KOPT-K1 (cell line): ENCODE data around the gene LAMA3.

ENCODE experiments used
- H3K27ac ChIP-seq: fragments of 200-600 bp; sonication (generic); 2 replicates; pipeline ENCODE4 v1.5.1; 2016; ENCODE audit warnings: antibody characterized with exemption, mild to moderate bottlenecking, low read depth, low read length; ENCODE audit not compliant: poor library complexity, severe bottlenecking
- H3K36me3 ChIP-seq: fragments of 200-600 bp; sonication (generic); 2 replicates; pipeline ENCODE4 v1.5.1; 2017; ENCODE audit warnings: antibody characterized with exemption, mild to moderate bottlenecking, low read length, moderate library complexity; ENCODE audit not compliant: insufficient read depth
- H3K9me3 ChIP-seq: fragments of 200-600 bp; sonication (generic); 2 replicates; pipeline ENCODE4 v1.5.1; 2017; ENCODE audit warnings: antibody characterized with exemption, low read length, mild to moderate bottlenecking; ENCODE audit not compliant: insufficient read depth, poor library complexity, severe bottlenecking

LAMA3 gene

DNA sequence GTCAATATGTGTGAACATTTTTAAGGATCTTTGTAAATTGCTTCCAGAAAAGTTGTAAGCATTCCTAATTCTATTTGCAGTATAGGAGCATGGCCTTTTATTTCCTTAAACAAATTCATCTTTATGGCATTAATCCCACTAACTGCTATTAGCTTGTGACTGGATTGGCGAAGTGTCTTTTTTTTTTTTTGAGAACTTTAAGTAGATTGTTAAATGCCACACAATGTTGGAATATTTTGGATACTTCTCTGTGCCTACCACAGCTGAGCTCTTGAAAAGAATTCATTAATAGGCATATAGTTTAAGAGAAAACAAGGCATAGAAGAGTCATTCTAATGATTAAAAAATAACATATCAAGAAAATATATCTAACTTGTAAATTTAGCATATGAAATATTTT, 129.7 kb downstream of the LAMA3 start:
- Histone ChIP-seq H3K36me3 (no peaks in the 10 kb centered on the region), H3K9me3 (no peaks in the 10 kb centered on the region), H3K27ac (no peak overlapping the region)

DNA sequence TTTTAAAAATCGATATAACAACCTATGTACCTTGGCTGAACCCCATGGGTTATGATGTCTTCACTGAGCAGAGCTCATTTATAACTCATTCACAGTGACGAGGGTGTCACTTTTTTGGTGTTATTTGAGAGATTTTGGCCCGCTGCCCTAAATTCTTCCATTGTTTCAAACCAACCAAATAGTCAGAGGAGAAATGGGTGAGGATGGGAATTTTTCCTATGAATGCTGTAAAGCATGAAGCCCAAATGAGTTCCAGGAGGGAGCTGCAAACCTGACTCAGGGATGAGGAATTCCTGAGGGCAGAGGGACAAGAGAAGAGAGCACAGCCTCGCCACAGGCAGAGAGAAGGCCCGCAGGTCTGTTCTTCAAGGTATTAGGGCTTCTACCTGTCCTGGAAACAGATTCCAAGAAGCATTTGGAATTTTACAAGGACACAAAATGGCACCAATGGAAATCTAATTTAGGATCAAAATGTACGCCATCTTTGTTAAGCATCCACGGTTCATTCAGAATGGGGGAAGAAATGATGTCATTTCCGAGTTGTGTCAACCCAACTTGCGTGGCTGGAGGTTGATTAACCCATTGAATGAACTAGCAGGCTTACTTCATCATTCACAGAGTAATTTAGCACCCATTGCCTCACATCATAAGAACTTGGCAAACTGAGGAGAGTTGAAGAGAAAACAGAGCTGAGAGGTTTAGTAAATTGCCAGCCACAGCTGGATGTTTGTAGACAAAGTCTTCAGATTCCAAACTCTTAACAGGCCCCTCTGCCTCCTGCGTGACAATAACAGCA, 133.5 kb downstream of the LAMA3 start:
- no peaks in the 10 kb centered on the region for H3K36me3 ChIP-seq
- H3K9me3 ChIP-seq: no peaks in the 10 kb centered on the region
- H3K27ac ChIP-seq: no peak overlapping the region

DNA sequence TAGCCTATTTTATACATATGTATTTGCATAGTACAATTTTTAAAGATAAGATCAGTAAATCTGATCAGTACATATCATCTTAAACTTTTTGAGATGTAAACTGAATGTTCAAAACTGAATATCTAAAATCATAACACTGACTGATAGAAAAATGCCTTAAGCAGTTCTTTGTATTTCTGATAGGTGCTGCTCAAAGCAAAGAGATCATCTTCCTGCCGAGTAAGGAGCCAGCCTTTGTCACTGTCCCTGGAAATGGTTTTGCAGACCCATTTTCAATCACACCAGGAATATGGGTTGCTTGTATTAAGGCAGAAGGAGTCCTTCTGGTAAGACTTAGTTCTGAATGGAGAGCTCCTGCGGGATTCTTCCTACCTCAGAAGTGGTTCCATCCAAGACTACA, 135.0 kb downstream of the LAMA3 start:
- Histone ChIP-seq H3K9me3 (no peaks in the 10 kb centered on the region), H3K27ac (no peak overlapping the region), H3K36me3 (no peaks in the 10 kb centered on the region)

DNA sequence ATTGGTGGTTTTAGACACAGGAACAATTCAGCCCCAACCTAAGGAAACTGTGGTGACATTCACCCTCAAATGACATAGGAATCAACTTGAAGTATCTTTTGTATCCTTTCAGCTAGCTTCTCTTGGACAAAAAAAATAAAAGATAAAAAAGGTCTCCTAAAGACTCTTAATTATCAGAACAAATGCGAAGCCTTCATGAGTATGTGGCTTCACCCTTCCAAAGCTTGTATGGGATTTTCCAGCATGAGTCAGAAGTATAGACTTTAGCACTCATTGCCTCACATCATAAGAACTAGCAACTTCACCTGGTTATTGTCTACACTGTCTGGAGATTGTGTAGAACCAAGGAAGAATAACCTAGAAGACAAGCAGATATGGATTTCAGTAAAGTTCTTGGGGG, 135.4 kb downstream of the LAMA3 start:
- Histone ChIP-seq H3K36me3 (no peaks in the 10 kb centered on the region), H3K9me3 (no peaks in the 10 kb centered on the region), H3K27ac (no peak overlapping the region)

DNA sequence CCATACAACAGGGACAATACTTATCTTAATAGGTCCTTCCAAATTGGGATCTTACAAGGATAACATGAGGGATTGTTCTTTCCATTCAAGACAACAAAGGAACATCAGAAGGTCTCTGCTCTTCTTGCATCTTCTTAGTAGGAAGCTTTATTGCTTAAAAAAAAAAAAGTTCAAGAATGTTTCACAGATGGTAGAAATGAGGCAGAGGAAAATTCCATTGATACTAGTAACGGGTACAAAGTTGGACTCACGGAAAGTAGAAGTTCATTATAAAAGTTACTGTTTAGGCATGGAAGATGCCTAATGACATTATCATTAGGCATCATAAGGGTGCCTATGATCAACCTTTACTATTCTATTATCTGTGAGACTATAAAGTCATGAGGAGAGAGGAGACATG, 136.2 kb downstream of the LAMA3 start:
- Histone ChIP-seq H3K36me3 (no peaks in the 10 kb centered on the region), H3K27ac (no peak overlapping the region), H3K9me3 (no peaks in the 10 kb centered on the region)

DNA sequence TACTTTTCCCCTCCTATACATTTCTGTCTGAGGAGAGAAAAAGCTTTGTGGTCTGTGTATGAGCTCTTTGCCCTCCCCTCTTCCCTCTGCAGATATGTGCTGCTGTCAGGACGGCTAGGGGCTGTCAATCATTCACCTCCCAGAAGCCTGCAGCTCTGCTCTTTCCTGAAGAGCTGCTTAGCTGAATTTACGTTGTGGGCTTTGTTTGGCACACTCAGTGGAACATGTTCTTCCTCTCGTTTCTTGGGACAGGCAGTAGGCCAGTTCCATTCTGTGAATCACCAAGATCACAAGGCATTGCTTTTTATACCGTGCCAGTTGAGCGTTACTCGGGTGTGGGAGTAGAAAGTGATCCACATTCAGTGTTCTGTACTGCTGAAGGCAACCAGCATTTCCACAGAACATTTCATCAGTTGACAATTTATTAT, 136.7 kb downstream of the LAMA3 start:
- H3K9me3 ChIP-seq: no peaks in the 10 kb centered on the region
- H3K36me3 ChIP-seq: no peaks in the 10 kb centered on the region
- H3K27ac ChIP-seq: peak overlapping the region; percentile 51

DNA sequence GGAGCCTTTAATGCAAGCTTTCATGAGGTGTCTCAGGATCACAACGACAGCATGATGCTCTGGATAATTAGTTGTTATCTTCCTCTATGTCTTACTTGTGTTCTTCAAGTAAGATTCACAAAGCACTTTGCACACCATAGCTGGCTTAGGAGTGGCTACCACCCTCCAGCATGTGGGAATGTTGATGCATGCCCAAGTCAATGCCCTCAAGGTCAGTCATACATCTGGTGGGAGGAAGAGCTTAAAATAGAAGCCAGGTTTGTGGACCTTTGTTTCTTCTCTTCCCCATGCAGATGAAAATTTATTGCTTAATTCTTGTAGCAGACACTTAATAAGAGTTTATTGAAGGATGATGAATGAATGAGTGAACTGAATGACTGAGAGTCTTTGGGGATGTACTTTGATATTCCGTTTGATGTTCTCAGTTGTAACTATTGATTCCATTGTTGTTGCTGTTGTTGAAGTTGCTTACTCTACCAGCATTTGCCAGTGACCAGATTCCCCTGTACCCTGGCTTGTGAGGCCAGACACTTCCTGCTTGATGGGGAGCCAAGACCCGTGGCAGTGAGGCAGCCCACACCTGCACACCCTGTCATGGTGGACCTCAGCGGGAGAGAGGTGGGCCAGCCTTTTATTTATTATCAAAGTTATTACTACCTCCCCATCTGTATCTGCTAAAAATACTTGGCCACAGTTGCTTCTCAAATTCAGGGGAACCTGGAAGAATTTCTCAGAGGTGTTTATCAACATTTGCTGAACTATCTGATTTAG, 137.8 kb downstream of the LAMA3 start:
- Histone ChIP-seq H3K36me3 (no peaks in the 10 kb centered on the region), H3K9me3 (no peaks in the 10 kb centered on the region), H3K27ac (no peak overlapping the region)

DNA sequence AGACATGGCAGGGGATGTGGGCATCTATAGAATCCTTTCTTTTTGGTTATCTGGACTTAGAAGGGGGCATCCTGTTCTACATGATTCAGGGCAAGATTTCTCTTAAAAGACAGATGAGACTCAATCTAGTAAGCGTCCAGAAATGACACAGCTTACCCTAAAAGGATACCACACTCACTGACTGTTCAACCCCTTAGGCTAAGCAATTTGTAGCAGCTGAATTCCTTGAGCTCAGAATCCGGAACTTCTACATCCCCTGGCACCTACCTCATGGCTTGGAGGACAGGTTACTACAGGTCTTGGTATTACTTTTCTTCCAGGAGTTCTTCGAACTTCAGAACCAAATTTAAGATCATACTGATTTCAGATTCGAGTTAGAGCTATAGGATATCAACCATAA, 138.4 kb downstream of the LAMA3 start:
- Histone ChIP-seq H3K36me3 (no peaks in the 10 kb centered on the region), H3K27ac (no peak overlapping the region), H3K9me3 (no peaks in the 10 kb centered on the region)

DNA sequence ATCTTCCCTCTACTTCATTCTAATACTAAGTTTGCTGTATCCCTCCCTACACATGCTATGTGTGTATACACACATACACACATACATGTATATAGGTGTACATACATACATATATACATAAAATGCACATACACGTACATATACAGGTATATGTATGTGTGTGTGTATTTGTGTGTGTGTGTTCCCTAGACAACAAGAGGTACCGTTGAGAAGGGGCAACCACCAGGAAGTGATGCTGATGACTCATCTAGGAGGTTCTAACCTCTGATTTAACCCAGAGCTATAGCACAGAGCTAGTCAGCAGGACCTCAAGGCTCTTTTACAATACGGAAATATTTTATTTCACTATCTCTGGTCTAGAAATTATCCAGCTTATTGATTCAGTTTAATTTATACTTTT, 139.2 kb downstream of the LAMA3 start:
- H3K9me3 ChIP-seq: no peaks in the 10 kb centered on the region
- H3K27ac ChIP-seq: peak overlapping the region; percentile 9
- no peaks in the 10 kb centered on the region for H3K36me3 ChIP-seq

DNA sequence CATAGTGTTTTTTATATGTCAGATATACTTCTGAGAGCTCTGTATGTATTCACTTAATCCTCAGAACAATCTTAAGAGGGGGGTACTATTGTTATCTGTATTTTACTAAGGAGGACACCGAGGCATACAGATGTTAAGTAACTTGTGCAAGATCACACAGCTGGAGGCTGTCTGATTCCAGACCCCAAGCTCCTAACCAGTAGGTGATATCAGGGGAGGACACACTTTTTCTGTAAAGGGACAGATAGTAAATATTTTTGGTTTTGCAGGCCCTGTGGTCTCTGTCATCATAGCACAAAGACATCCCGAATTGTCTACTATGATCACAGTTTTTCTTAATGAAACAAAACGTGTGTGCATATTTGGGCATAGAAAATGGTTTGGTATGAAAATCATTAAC, 143.7 kb downstream of the LAMA3 start:
- no peak overlapping the region for H3K27ac ChIP-seq
- H3K36me3 ChIP-seq: no peaks in the 10 kb centered on the region

DNA sequence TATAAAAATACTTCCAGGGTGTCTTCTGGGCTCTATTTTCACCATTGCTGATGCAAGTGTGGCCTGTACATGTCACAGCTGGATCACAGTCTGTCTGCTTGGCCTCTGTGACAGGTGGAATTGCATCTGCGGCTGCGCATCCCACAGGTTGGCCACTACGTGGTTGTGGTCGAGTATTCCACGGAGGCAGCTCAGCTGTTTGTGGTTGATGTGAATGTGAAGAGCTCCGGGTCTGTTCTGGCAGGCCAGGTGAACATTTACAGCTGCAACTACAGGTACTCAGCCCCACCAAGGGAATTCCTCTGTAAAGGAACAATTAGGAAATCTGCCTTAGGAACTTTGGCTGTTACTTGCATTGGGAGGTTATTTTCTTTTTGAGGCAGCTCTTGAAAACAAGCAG, 144.5 kb downstream of the LAMA3 start:
- Histone ChIP-seq H3K36me3 (no peaks in the 10 kb centered on the region), H3K9me3 (no peaks in the 10 kb centered on the region), H3K27ac (no peak overlapping the region)

More for the DNA sequence above, 143.7 kb downstream of the LAMA3 start:
- no peaks in the 10 kb centered on the region for H3K9me3 ChIP-seq

DNA sequence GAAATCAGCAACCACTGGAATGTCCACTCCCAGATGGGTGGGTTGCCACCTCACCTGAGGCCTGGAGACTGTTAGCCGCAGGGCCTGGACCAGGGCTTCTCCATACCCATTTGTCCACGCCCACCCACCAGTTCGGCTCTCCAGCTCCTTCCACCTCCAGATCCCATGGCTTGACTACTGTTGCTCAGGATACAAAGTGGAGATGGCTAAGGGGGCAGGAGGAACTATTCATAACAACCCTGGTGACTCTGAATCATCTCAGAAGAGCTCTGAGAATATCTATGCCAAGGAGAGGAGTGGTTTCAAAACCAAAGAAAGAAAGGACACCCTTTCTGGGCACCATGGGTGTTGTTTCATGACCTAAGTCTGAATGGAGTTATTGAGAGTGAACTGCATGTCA, 145.8 kb downstream of the LAMA3 start:
- Histone ChIP-seq H3K36me3 (no peaks in the 10 kb centered on the region), H3K27ac (no peak overlapping the region), H3K9me3 (no peaks in the 10 kb centered on the region)

DNA sequence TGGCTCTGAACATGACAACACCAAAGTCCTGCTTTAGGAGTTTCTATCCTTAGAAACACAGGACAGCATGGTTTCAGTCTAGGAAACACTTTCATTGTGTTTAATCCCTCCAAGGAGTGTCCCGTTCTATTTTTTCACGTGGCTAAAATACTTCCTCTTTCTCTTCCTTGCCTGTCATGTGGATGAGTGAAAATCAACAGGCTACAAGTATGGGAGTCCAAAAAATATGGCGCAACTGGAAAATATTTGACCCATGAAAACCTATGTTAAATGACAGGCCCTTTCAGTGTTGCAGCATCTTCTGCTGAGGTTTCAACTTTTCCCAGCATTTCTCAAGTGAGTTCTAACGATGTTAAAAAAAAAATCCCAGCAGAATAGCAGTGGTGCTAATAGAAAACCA, 146.3 kb downstream of the LAMA3 start:
- no peaks in the 10 kb centered on the region for H3K9me3 ChIP-seq
- no peaks in the 10 kb centered on the region for H3K36me3 ChIP-seq
- H3K27ac ChIP-seq: no peak overlapping the region

DNA sequence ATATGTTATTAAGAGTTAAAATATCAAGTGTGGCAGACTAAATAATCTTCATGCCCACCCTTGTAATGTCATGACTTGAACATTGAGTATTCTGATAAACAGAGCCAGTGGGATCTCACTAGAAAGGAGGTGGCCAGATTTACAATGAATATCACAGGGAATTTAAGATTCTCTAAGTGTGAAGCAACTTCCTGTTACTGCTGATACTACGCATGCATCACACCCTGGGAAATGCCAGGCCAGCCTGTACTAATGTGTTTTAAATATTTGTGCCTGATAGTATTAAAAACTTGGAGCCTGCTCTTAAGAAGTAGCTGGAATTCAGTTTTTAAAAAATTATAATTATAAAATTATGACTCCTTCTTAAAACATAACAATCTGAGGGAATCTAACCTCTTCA, 148.3 kb downstream of the LAMA3 start:
- H3K9me3 ChIP-seq: no peaks in the 10 kb centered on the region
- H3K27ac ChIP-seq: no peak overlapping the region
- no peaks in the 10 kb centered on the region for H3K36me3 ChIP-seq

DNA sequence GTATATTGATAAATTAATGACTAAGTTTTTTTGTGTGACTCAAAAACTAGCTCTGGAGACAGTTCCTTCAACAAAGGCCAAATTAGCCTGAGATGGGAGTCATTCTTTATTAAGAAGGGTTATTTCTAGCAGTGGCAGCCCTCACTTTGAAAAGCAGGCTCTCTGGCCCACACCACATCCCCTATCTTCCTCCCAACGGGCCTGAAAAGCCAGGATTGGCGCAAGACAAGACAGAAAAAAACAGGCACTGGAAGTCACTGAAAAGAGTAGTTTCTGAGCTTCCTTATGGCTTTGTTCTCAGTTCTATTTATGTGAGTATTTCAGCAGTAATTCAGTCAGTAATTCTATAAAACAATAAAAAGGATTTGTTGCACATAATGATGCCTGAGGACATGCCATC, 149.0 kb downstream of the LAMA3 start:
- no peak overlapping the region for H3K27ac ChIP-seq

More for the DNA sequence above, 149.0 kb downstream of the LAMA3 start:
- no peaks in the 10 kb centered on the region for H3K36me3 ChIP-seq
- H3K9me3 ChIP-seq: no peaks in the 10 kb centered on the region
